NCI-H526 (cell line): ENCODE results near the gene EYS.
"Not testable (repeated sequence)": the region's sequence is repeated elsewhere in the genome, so short reads cannot be mapped to it uniquely, and the experiment has no call there.

Experiments
- DNase-seq, 2 experiments: peaks; one replicate each; lab custom pipeline; 2025; lab: John Stamatoyannopoulos, UW

The EYS gene

DNA sequence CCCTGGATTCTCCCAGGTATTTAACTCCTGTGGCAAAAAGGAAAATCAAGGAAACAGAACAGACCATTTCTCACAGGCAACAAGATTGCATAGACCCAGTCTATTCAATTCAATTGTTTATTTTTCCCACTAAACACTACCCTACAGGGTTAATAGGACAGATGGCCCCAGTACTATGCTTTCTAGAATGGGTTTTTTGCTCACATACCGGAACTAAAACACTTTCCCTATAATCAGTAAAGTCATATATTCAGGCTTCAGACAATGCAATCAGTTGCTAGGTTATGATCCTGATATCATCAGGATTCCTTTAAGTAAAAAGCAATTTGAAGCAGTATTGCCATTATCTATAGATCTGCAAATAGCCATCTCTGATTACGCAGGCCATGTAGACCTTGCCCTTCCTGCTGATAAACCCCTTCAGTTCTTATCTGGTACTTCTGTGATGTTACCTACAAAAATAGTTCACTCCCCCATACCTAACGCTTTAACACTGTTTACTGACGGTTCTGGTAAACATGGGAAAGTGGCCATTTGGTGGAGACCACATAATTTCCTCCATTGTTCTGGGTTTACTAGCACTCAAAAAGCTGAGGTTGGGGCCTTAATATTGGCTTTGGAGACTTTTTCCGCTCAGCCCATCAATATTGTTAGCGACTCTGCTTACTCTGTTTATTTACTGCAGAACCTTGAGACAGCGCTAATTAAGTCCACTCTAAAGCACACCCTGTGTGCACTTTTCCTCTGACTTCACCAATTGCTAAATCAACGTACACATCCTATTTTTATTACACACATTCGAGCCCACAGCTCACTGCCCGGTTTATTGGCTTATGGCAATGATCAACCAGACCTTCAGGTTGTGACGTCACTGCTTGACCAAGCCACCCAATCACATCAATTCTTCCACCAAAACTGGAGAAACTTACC, 1405.5 kb downstream of the EYS start:
- DNase-seq = no peak

DNA sequence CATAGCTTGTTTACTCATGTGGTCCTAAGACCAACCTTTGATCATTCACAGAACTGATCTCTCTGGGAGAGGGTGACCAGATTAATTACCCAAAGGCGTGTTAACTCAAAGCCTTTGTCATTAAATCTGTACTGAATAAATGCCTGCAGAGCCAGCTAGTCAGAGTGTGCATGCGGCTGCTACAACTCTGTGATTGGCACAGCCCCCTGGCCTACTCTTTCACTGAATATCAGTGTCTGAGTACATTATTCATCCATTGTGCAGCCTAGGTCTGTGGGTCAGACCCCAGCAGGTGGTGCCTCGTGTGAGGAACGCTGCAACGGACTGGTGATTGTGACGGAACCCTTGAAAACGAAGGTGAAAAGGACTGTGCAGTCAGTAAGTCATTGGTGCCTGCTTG, 1407.8 kb downstream of the EYS start:
- no peak for DNase-seq

DNA sequence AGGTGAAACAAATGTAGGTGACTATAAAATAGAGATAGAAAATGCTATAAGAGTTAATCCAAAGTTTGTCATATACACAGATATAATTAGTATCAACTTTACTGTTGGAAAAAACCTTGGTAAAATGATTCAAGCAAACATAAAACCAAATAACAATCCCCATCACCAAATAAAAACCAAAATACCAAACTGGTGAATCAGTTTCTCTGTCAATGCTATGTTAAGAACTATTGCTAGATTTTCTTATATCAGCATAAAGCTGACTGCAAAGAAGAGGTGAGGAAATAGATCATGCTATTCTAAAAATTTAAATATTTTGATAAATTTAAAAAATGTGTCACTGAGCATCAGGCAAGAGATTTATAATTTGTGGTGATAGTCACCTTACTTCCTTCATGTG, 1413.0 kb downstream of the EYS start:
- DNase-seq = no peak

DNA sequence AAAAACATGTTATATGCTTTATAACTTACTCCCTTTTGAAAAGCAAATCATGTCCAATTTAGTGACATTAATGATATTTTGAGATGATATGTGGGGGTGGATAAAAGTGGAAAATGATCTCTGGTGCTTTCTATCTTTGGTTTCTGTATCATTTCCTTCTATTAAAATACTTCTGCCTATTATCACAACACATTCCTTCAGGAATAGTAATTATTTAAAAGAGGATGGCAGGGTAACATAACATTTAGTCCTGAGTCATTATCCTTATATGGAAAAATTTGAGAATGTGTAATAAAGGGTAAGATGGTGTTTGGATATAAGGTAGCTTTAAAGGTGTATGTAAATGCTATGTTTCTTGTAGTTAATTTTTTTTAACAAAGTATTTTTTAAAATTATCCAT, 1413.7 kb downstream of the EYS start:
- DNase-seq = no peak

DNA sequence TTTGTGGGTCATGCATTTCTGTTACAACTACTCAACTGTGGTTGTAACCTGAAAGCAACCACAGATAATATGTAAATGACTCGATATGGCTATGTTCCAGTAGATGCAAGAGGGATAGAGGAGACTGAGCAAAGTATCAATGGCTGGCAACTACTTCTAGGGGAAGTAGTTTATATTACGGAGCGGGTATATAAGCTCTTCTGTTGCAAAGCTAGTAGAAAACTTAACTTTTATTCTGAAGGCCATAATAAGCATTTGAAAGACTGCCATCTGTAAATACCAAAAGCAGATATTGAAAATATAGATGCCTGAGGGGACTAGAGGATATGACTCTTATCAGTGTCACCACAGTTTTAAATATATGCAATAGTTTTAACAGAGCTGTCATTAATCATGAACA, 1416.2 kb downstream of the EYS start:
- no peak for DNase-seq

DNA sequence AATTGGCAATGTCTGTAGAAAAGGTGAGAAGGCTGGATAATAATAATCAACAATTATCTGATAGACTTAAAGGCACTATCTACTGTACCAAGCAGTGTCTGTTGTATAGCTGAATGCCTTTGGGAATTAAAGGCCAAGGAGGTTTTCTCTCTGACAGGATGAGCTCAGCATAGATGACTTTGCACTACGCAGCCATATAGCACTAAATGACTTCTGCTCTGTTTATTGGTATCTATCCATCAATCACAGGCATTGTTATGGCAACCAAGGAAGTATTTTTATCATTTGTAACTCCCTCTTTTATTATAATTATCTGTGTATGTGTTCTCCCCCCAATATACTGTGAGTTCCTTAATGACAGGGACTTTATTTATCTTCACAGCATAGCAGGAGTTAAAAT, 1417.1 kb downstream of the EYS start:
- DNase-seq = no peak

DNA sequence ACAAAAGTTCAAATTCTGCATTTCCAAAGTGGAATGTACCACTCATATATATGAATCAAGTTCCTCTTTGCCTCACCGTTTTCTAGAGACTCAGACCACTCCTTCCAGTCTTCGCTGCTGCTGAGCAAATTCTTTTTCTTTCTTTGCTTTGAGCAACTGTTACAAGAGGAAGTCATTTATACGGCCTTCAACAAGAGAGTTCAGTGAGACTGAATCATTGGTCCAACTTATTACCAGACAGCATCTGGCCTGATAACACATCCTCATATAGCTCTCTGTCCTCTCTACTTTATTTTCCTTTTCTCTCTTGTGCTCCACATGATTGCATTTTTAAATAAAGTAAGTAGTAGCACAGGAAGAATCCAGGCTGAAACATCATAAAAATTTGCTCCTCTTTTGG, 1418.7 kb downstream of the EYS start:
- no peak for DNase-seq

DNA sequence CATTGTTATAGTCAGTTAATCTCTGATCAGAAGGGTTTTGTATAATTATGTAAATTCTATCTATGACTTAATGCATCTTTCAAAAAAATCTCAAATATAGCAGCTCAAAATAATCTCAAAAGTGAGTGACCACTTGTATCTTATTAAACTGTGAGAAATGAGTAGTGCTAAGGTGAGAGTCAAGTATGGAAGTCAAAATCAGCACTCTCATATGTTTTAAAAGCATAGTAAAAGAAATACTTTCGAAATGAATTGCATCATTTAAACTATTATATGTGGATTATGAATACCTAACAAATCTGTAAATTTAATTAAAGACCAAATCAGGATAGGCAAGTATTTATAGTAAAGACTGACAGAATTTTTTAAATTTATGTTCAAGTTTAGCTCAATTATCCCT, 1425.9 kb downstream of the EYS start:
- DNase-seq = no peak

DNA sequence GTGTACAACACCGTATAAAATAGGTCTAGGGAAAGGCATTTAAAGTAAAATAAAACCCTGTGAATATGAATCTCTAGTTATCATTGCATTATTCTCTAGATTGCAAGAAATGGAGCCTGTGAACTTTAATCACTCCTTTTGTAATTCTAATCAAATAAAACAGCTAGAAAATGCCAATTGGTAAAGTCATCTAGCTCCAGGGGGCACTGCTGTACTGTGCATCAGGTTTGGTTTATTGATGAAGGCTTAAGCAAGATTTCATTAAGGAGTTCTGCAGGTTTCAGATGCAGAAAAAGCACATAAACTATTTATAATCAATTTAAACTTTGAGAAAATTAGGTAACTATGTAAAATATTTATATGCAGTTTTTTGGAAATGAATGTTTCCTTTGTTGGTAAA, 1426.5 kb downstream of the EYS start:
- peak in 1 of 2 experiments; percentile 37 for DNase-seq

DNA sequence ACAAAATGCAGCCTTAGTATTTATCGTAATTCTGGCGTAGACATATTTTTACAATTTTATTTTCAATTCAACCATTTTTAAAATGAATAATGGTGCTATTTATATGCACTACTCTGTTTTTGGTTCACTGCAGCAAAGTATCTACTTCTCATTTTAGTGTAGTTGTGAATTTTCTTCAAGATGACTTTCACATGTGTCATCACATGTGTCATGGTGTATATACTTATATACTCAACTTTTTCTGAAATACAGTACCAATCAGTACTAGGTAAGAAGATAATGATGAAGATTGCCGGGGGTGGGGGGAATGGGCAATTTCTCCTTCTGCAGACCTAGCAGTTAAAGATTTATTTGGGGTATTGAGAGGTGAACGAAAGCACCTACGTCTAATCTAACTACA, 1436.9 kb downstream of the EYS start:
- DNase-seq = no peak

DNA sequence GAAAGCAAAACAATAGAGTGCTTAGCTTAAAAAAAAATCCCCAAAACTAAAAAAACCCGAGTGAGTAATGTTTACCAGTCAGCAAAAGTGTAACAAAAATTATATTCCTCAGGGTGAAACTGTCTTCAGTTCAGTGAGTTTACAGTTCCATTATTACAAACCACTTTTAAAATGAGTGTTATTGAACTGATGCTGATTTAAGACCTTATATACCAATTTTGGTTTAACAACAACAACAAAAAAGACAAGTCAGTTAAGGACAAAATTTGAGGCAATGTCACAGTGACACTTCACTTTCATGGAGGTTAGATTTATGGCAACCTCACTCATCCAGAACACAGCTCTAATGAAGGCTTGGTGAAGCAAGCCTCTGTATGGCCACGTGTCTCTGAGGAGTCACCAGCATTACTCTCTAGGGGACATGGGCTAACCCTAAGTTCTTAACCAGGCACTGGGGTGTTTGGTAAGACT, 1440.6 kb downstream of the EYS start:
- DNase-seq = no peak

DNA sequence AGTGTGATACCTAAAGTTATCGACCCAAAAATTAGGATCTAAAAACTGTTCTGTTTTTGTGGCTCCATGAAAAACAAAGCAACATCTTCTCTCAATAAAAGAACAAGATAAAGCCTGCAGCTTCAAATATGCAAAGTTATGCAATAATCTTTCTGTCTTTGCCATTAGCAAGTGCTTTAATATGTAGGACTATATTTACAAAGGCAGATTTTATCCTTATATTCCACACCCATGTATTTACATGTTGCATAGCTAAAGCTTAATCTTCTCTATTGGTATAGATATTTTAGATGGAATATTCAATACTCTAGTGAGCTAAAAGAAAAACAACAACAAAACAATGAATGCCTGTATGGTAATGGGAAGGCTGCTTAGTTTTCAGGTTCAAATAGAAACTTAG, 1443.2 kb downstream of the EYS start:
- DNase-seq = no peak

DNA sequence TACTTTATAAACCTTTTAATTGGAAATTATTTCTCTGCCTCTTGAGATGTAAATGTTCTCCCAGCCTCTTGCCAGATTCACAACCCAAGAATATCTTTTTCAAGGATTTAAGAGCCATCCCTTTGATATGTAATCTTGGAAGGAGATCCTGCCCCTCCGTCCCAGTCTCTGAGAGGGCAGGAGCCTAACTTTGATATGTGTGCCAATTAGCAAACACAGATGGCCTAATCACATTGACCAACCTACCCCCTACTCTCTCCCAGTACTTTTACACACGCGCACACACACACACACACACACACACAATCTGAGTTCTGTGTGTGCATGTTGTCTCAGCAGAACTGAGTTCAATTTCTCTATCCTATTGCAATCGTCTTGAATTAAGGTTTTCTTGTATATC, 1447.7 kb downstream of the EYS start:
- DNase-seq = no peak

DNA sequence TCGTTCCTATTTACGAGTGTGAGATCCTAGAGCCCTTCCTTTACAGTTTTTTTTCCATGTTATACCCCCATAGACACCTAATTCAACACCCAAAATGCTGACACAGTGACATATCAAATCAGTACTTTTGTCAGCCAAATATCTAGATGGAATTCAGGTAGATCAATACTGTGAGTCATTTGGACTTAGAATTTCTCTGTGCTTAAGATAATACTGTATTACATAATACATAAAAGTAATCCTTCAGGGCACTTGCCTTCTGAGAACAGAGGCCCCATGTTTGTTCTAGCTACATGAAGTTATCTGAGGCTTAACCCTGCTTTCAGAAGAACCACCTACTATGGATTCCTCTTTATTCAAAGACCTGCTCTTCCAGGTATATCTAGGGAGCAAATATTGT, 1448.3 kb downstream of the EYS start:
- DNase-seq = no peak

DNA sequence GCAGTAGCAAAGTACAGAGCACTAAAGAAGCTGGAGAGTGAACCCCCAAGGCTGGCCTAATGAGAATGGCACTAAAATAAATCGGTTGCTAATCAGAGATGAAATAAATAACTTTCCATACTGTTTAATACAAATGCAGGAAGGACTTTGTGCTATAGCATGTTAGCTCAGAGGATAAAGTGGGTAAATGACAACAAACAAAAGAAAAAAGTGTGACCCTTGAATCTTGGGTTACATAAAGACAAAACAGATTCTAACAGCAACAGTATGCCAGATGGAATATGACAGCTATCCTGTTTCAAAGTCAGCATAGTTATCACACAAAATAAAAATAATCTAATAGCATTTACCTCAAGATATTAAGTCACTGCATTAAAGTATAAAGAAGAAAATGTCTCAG, 1448.7 kb downstream of the EYS start:
- no peak for DNase-seq

DNA sequence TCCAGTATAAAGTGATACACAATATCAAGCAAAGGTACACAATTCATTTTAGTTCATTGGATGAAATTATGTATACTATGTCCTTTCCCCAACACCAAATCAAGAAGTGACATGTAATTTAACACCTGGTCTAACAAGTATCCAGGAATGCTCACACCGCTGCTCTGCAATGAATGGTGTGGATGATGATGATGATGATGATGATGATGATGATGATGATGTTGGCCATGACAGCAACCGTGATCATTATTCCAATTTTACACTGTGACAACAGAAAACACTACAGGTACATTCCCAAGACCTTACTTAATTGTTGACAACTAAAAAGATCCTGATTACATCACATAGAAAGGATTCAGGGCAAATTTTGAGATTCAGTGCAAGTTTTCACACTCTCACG, 1449.4 kb downstream of the EYS start:
- DNase-seq = no peak

DNA sequence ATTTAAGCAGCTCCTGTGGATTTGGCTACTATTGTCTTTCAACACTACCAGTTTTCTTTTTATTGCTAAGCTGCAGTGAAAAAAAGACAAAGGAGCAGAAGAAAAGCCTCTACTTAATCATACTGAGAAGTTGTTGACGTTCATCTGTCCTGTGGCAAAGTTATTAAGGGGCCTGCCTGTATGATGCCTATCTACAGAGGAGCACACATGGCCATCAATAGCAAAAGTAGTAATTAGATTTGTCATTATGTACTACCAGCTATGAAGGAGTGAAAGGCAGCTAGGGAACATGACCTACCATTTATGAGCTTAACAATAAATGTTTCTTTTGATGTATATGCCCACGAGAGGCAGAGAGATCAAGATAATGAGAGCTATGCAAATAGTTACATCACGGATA, 1450.5 kb downstream of the EYS start:
- DNase-seq = no peak

DNA sequence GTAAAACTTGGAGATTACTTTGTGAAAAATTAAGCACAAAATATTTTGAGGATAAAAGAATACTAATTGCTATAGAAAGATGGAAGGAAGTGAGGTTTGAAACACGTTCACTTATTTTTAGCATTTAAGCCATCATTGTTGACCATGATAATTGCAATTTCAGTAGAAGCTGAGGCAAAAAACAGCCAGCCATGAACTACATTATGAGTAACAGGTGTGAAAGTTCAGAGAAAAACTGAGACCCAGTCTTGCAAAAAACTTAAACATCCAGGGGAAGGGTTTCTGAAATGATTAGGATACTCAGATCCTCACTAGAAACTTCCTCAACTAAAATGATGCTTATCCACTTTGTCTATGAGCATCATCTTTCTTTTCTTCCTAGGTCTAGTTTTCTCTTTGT, 1452.0 kb downstream of the EYS start:
- no peak for DNase-seq

DNA sequence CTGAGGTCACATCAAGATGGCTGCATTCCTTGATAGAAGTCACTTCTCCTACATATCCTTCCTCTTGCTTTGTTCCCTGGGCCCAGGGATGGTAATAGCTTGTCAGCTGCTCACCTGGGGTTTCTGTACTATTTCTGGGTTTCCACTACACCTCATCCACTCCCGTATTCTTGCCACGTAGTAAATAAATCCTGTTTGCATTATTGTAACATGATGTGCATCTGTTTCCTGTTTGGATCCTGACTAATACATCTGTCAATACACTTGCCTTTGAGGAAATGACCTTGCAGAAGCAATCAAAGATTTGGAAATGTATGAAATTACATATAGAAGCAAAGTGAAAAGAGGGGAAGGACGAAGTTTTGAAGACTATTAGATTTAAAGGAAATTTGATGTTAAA, 1452.5 kb downstream of the EYS start:
- no peak for DNase-seq

DNA sequence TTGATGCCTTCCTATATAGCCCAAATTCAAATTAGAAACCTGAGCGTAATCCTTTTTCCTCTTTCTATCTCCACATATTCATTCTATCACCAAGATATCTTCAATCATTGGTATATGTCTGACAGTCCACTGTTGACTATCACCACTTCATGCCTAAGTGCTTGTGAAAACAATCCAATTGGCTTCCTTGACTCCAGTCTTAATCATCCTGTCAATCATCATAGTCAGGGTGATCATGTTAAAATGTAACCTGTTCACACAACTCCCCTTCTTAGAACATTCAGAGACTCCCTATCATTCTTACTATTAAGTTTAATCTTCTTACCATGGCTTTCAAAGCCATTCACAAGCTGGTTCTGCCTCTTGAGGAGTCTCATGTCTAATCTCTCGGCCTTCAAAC, 1454.8 kb downstream of the EYS start:
- no peak for DNase-seq

DNA sequence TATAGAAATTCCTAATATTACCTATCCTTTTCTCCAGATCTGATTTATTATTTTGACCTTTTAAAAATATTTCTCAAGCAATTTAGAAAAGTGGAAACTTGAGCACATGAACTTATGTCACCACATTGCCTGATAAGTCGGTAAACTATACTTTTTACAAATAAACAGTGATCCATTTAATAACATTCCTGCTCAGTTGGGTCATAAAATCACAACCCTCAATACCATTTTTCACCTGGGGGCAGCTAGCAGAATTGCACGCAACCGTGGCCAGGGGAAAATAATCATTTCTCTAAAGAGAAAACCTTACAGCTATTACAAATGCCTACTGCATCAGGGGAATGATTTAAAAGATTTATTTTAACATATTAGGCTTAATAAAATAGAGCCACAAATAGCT, 1456.9 kb downstream of the EYS start:
- no peak for DNase-seq

DNA sequence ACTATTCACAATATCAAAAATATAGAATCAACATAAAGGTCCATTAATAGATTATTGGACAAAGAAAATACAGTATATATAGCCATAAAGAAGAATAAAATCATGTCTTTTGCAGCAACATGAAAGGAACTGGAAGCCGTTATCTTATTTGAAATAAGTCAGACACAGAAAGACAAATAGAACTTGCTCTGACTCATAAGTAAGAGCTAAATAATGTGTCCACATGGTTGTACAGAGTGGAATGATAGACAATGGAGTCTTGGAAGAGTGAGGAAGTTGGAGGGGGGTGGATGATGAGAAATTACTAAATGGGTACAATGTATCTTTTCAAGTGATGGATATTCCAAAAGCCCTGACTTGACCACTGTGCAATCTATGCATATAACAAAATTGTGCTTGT, 1457.9 kb downstream of the EYS start:
- DNase-seq = no peak

DNA sequence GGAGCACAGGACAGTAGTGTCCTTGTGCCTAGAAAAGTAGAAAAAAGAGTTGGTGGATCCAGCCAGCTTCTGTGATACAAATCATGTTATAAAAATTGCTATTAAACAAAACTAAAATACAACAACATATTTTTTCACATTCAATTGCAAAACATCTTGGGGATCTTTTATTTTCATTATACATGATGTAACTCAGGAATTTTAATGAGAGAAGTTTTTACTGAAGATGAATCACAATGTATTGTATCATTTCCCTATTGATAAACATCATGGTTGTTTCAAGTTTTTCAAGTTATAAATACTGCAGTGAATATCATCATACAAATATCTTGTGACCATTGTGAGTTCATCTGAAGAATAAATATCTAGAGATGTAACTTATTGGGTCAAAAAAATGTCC, 1463.4 kb downstream of the EYS start:
- no peak for DNase-seq

DNA sequence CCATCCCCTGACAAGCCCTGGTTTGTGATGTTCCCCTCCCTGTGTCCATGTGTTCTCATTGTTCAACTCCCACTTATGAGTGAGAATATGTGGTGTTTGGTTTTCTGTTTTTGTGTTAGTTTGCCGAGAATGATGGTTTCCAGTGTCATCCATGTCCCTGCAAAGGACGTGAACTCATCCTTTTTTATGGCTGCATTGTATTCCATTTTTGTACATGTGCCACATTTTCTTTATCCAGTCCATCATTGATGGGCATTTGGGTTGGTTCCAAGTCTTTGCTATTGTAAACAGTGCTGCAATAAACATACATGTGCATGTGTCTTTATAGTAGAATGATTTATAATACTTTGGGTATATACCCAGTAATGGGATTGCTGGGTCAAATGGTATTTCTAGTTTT, 1468.1 kb downstream of the EYS start:
- not testable (repeated sequence) for DNase-seq
